Midbrain (tissue), 1 donor: ENCODE measurements around the gene ARHGDIG.

Experiments
- DNase-seq: peaks from one replicate; lab custom pipeline; 2025; lab: John Stamatoyannopoulos, UW

Gene ARHGDIG

GRCh38 chr16:297832-298231 lies 17.4 kb downstream of the ARHGDIG start:
- no peak for DNase-seq

GRCh38 chr16:301235-301634 lies 20.8 kb downstream of the ARHGDIG start:
- no peak for DNase-seq

- DNase-seq = no peak
These were observed 21.6 kb downstream of the ARHGDIG start for GRCh38 chr16:301950-302349.

- DNase-seq = no peak
These were observed 23.5 kb downstream of the ARHGDIG start for GRCh38 chr16:303760-304505.

- no peak for DNase-seq
These were observed 25.7 kb downstream of the ARHGDIG start for GRCh38 chr16:305916-306626.

- DNase-seq = no peak
These were observed 26.6 kb downstream of the ARHGDIG start for GRCh38 chr16:306911-307370.

GRCh38 chr16:307691-308312 lies 27.4 kb downstream of the ARHGDIG start:
- DNase-seq = no peak

GRCh38 chr16:309476-309875 lies 29.1 kb downstream of the ARHGDIG start:
- no peak for DNase-seq

GRCh38 chr16:311725-312124 lies 31.3 kb downstream of the ARHGDIG start:
- DNase-seq = no peak

GRCh38 chr16:314351-314750 lies 34.0 kb downstream of the ARHGDIG start:
- DNase-seq = no peak

GRCh38 chr16:314795-315299 lies 34.5 kb downstream of the ARHGDIG start:
- no peak for DNase-seq

GRCh38 chr16:316741-317464 lies 36.5 kb downstream of the ARHGDIG start:
- no peak for DNase-seq

GRCh38 chr16:317583-317982 lies 37.2 kb downstream of the ARHGDIG start:
- DNase-seq = no peak

- DNase-seq = no peak
These were observed 38.2 kb downstream of the ARHGDIG start for GRCh38 chr16:318628-319027.

- no peak for DNase-seq
These were observed 39.8 kb downstream of the ARHGDIG start for GRCh38 chr16:320206-320605.

GRCh38 chr16:321532-321931 lies 41.1 kb downstream of the ARHGDIG start:
- no peak for DNase-seq

- no peak for DNase-seq
These were observed 42.2 kb downstream of the ARHGDIG start for GRCh38 chr16:322476-323143.

GRCh38 chr16:324201-324450 lies 43.7 kb downstream of the ARHGDIG start:
- DNase-seq = no peak

GRCh38 chr16:324451-325334 lies 44.3 kb downstream of the ARHGDIG start:
- no peak for DNase-seq

GRCh38 chr16:325375-326145 lies 45.2 kb downstream of the ARHGDIG start:
- no peak for DNase-seq
